ENCODE results near the gene PCDHGB1. TPM values are rescaled to one million over a fixed set of nuclear protein-coding genes. Genes with fewer than 3 reads are reported as not detected.
A peak's percentile ranks its signal among the peaks of the same experiment; 100 is the strongest.

PCDHGB1 gene
- total and polyA plus RNA-seq, 2 experiments from 2014 or later = 0.16 to 0.86 TPM

DNA sequence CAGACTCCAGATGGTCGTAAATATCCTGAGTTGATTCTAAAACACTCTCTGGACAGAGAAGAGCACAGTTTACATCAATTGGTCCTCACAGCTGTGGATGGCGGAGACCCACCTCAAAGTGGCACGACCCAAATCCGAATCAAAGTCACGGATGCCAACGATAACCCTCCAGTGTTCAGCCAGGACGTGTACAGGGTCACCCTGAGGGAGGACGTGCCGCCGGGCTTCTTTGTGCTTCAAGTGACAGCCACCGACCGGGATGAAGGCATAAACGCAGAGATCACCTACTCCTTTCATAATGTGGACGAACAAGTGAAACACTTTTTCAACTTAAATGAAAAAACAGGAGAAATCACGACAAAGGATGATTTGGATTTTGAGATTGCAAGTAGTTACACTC lies 10.8 kb downstream of the PCDHGB1 start:
- no peak overlapping the region for H2AFZ ChIP-seq
- no peak overlapping the region for H3K9ac ChIP-seq
- H4K20me1 ChIP-seq (ENCODE audit: insufficient read depth) = no peaks in the 10 kb centered on the region
- no peaks in the 10 kb centered on the region for H3F3A ChIP-seq (ENCODE audit: insufficient read depth)
- H3K9me2 ChIP-seq (ENCODE audit: insufficient read depth) = no peaks in the 10 kb centered on the region
- peaks cover 6% of the 10 kb centered on the region; the same call in 1 of the 2 replicates for H3K79me2 ChIP-seq (ENCODE audit: insufficient read depth)
- 0 out of 2 replicates have a peak overlapping the region, but pooled peaks have one; percentile 40 for H3K4me3 ChIP-seq
- H3K27ac ChIP-seq = no peak overlapping the region
- H3K9me3 ChIP-seq (ENCODE audit: low read depth) = peaks cover 7% of the 10 kb centered on the region
- H3K4me1 ChIP-seq (ENCODE audit: insufficient read depth) = no peaks in the 10 kb centered on the region
- H3K27me3 ChIP-seq (replicated peaks; ENCODE audit: insufficient read depth) = no peaks in the 10 kb centered on the region
- WGBS, 2 experiments (ENCODE audit: low coverage in 1 of 2, low lambda C conversion rate in 2 of 2, missing lambda C conversion rate in 2 of 2) = 47% methylated on average over 15 of the region's 15 CpGs
- H3K36me3 ChIP-seq (ENCODE audit: low read depth) = no peaks in the 10 kb centered on the region; the same call in 1 of the 2 replicates
- in situ Hi-C loops (cut with MboI) = no loop called here
- no peak for DNase-seq
- no peak for TF ChIP-seq EZH2 (IDR thresholded peaks at IDR 0.05; ENCODE audit: insufficient read depth, poor library complexity, severe bottlenecking)
- no peak for TF ChIP-seq EZH2phosphoT487 (IDR thresholded peaks at IDR 0.05; ENCODE audit: insufficient read depth, low read depth)
- no peak overlapping the region for H3K4me2 ChIP-seq (ENCODE audit: unreplicated experiment)

DNA sequence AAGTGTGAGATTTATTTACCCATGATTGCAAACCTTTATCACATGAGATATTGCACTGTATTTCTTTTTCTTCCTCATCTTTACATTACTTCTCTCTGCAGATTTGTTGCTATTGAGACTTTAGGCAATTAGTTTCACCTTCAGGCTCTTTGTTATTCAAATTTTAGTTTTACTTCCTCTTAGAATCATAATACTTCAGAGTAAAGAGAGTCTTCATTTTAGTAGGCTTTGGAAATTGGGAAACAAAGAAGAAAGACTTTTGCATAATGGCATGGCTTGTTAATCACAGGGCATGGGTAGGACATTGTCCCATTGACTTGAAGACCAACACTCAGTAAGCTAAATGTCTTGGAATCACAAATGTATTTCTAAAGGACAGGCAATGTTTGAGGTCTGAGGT lies 12.8 kb downstream of the PCDHGB1 start:
- H2AFZ ChIP-seq = no peak overlapping the region
- no peaks in the 10 kb centered on the region; the same call in 1 of the 2 replicates for H3K36me3 ChIP-seq (ENCODE audit: low read depth)
- H3K27ac ChIP-seq = no peak overlapping the region
- no peaks in the 10 kb centered on the region for H3F3A ChIP-seq (ENCODE audit: insufficient read depth)
- H3K4me1 ChIP-seq (ENCODE audit: insufficient read depth) = no peaks in the 10 kb centered on the region
- H4K20me1 ChIP-seq (ENCODE audit: insufficient read depth) = no peaks in the 10 kb centered on the region
- H3K4me2 ChIP-seq (ENCODE audit: unreplicated experiment) = no peak overlapping the region
- in situ Hi-C loops (cut with MboI) = no loop called here
- no peak overlapping the region for H3K9ac ChIP-seq
- no peak for DNase-seq
- H3K27me3 ChIP-seq (replicated peaks; ENCODE audit: insufficient read depth) = no peaks in the 10 kb centered on the region
- peaks cover 7% of the 10 kb centered on the region for H3K9me3 ChIP-seq (ENCODE audit: low read depth)
- H3K4me3 ChIP-seq = no peak overlapping the region
- H3K79me2 ChIP-seq (ENCODE audit: insufficient read depth) = peaks cover 6% of the 10 kb centered on the region; the same call in 1 of the 2 replicates
- no peaks in the 10 kb centered on the region for H3K9me2 ChIP-seq (ENCODE audit: insufficient read depth)
- TF ChIP-seq EZH2phosphoT487 (IDR thresholded peaks at IDR 0.05; ENCODE audit: insufficient read depth, low read depth) = no peak
- TF ChIP-seq EZH2 (IDR thresholded peaks at IDR 0.05; ENCODE audit: insufficient read depth, poor library complexity, severe bottlenecking) = no peak

DNA sequence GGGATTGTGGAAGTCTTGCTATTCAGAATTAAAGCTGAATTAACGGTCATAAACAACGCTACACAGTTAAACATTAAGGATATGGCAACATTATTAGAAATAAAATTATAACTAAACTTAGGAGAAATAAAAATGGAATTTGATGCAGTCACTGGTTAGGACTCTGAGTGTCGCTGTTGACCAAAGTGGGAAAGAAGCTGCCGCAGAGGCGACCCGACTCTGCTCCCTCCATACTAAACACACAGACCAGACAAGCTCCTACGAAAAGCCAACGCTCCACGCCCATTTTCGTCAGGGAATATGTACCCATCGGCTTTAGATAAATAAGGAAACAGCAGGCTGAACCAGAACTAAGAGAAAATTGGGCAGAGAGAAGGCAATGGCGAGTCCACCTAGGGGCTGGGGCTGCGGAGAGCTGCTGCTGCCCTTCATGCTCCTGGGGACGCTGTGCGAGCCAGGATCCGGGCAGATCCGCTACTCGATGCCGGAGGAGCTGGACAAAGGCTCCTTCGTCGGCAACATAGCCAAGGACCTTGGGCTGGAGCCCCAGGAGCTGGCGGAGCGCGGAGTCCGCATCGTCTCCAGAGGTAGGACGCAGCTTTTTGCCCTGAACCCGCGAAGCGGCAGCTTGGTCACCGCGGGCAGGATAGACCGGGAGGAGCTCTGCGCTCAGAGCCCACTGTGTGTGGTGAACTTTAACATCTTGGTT lies 14.2 kb downstream of the PCDHGB1 start, which contains the start of gene PCDHGA5:
Gene PCDHGA5 (plus strand): TSS at position 211 of the 709 bp plus-strand sequence. CDS start 169 bp downstream, at position 380.
- DNase-seq = no peak
- H3F3A ChIP-seq (ENCODE audit: insufficient read depth) = no peaks in the 10 kb centered on the region
- H3K9me2 ChIP-seq (ENCODE audit: insufficient read depth) = no peaks in the 10 kb centered on the region
- no peak within 1 kb of the TSS for H3K4me2 ChIP-seq (ENCODE audit: unreplicated experiment)
- no peaks in the 10 kb centered on the region; the same call in 1 of the 2 replicates for H3K36me3 ChIP-seq (ENCODE audit: low read depth)
- no peaks in the 10 kb centered on the region for H3K79me2 ChIP-seq (ENCODE audit: insufficient read depth)
- no peak within 1 kb of the TSS for H3K4me3 ChIP-seq
- H4K20me1 ChIP-seq (ENCODE audit: insufficient read depth) = no peaks in the 10 kb centered on the region
- no peak within 1 kb of the TSS for H3K9ac ChIP-seq
- no peak within 1 kb of the TSS for H2AFZ ChIP-seq
- H3K9me3 ChIP-seq (ENCODE audit: low read depth) = peaks cover 3% of the 10 kb centered on the region
- no peaks in the 10 kb centered on the region for H3K4me1 ChIP-seq (ENCODE audit: insufficient read depth)
- in situ Hi-C loops (cut with MboI) = no loop called here
- 22 to 24% methylated on average over 34 of the region's 34 CpGs for WGBS, 2 experiments (ENCODE audit: low coverage in 1 of 2, low lambda C conversion rate in 2 of 2, missing lambda C conversion rate in 2 of 2)
- no peak within 1 kb of the TSS for H3K27ac ChIP-seq
- no peaks in the 10 kb centered on the region for H3K27me3 ChIP-seq (replicated peaks; ENCODE audit: insufficient read depth)
- TF ChIP-seq EZH2phosphoT487 (IDR thresholded peaks at IDR 0.05; ENCODE audit: insufficient read depth, low read depth) = no peak
- no peak for TF ChIP-seq EZH2 (IDR thresholded peaks at IDR 0.05; ENCODE audit: insufficient read depth, poor library complexity, severe bottlenecking)

DNA sequence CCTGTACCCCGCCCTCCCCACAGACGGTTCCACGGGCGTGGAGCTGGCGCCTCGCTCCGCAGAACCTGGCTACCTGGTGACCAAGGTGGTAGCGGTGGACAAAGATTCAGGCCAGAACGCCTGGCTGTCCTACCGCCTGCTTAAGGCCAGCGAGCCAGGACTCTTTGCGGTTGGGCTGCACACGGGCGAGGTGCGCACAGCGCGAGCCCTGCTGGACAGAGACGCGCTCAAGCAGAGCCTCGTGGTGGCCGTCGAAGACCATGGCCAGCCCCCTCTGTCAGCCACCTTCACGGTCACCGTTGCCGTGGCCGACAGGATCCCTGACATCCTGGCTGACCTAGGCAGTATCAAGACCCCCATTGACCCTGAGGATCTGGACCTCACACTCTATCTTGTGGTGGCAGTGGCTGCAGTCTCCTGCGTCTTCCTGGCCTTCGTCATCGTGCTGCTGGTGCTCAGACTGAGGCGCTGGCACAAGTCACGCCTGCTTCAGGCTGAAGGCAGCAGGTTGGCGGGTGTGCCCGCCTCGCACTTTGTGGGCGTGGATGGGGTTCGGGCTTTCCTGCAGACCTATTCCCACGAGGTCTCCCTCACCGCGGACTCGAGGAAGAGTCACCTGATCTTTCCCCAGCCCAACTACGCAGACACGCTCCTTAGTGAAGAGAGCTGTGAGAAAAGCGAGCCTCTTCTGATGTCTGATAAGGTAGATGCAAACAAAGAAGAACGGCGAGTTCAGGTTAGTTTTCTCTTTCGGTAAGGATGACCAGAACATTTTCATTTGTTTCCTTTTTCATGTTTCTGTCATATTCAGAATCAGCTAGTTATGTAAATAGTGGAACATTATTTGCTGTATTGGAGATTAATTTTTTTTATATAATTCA lies 16.4 kb downstream of the PCDHGB1 start:
- H3K9me2 ChIP-seq (ENCODE audit: insufficient read depth) = no peaks in the 10 kb centered on the region
- H3K36me3 ChIP-seq (ENCODE audit: low read depth) = no peaks in the 10 kb centered on the region; the same call in 1 of the 2 replicates
- in situ Hi-C loops (cut with MboI) = no loop called here
- 43 to 49% methylated on average over 37 to 44 of the region's 46 CpGs for WGBS, 2 experiments (ENCODE audit: low coverage in 1 of 2, low lambda C conversion rate in 2 of 2, missing lambda C conversion rate in 2 of 2)
- peaks cover 3% of the 10 kb centered on the region for H3K9me3 ChIP-seq (ENCODE audit: low read depth)
- no peak for DNase-seq
- no peaks in the 10 kb centered on the region for H3K27me3 ChIP-seq (replicated peaks; ENCODE audit: insufficient read depth)
- H3F3A ChIP-seq (ENCODE audit: insufficient read depth) = no peaks in the 10 kb centered on the region
- H3K9ac ChIP-seq = no peak overlapping the region
- H3K27ac ChIP-seq = no peak overlapping the region
- no peaks in the 10 kb centered on the region for H3K4me1 ChIP-seq (ENCODE audit: insufficient read depth)
- H4K20me1 ChIP-seq (ENCODE audit: insufficient read depth) = no peaks in the 10 kb centered on the region
- no peak overlapping the region for H3K4me3 ChIP-seq
- H3K79me2 ChIP-seq (ENCODE audit: insufficient read depth) = no peaks in the 10 kb centered on the region
- H2AFZ ChIP-seq = no peak overlapping the region
- no peak overlapping the region for H3K4me2 ChIP-seq (ENCODE audit: unreplicated experiment)
- TF ChIP-seq EZH2phosphoT487 (IDR thresholded peaks at IDR 0.05; ENCODE audit: insufficient read depth, low read depth) (no peak), EZH2 (IDR thresholded peaks at IDR 0.05; ENCODE audit: insufficient read depth, poor library complexity, severe bottlenecking) (no peak)
